GM19328 (cell line): ENCODE data around the gene PTPRM.

Source experiments
- ATAC-seq: cut with Tn5 transposase; IDR thresholded peaks from one replicate; pipeline ENCODE4 v1.9.1; 2021; ENCODE audit warnings: mild to moderate bottlenecking, moderate library complexity; ENCODE audit not compliant: unreplicated experiment

The PTPRM gene

DNA sequence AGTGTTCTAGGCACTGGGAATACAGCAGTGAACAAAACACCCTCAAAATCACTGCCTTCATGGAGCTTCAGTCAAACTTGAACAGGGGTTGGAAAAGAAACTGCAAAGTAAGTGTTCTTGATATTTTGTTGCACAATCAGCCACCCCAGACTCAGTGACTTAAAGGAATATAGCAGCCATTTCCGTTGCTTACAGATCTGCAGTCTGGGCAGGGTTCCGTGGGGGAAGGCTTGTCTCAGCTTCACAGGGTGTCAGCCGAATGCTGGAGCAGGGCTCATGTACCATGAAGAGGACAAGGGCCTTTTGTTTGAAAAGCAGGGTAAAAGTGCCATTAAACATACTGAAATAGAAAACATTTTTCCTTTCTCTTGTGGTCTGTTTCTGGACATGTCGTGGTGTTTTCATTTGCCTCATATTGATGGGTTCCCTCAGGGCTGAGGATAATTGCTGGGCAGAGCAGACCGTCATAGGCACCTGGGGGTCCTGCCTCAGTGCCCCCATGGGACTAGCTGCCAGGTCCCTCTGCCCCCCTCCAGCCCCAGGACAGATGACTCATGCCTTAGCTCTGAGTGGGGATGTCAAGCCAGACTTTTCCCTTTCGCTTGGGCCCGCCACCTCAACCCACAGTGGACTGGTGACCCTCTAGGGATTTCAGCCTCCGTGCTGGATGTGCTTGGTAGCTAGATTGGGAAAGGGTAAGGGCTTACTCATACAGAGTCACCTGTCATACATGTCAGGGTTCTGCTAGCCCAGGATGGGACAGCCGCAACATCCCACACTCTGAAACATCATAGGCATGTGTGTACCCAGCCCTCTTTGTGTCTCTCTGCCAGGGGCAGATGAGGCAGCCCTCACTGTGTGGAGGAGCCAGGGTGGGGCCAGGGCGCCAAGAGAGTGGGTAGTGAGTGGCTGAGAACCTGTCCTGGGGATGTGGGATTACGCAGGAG lies 96.5 kb downstream of the PTPRM start:
- ATAC-seq = no peak

DNA sequence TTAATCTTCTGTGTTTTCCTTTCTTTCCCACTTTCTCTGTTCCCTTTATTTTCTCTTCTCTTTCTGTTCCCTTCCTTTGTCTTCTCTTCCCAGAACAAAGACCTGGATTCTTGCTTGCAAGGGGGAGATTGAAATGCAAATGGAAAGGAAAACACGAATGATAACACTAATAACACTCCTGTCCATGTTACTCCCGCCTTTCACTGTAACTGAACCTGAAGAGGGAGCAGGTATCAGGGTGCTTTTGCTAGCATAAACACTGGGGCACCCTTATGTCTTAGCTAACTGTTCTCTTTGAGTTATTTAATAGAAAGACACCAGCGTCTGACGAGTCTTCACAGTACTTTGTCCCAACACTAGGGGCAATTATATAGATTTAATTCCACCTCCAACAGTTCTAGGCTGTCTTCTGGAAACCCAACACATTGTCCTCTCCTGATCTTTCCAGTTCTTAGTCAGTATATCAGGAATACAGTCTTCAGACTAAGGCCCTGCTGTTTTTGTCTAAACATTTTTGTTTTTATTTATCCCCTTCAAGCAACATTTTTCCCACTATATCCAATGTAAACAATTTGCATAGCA lies 99.2 kb downstream of the PTPRM start:
- ATAC-seq = no peak

DNA sequence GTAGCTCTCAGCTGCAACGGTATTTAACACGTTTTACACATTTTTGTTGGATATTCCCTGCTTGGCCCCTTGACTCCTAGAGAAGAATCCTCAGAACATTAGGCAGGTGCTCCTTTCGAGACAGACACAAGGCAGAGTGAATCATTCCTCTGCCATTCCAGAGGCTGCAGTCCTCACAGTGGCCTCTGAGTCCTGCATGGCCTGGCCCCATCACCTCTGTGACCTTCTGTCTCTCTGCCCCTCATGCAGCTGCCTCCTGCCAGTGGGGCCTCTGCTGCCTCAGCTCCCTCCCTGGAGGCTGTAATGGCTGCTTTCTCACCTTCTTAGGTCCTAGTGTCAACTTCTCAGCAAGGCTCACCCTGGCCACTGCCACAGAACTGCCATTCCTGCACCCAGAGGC lies 101.3 kb downstream of the PTPRM start:
- no peak for ATAC-seq

DNA sequence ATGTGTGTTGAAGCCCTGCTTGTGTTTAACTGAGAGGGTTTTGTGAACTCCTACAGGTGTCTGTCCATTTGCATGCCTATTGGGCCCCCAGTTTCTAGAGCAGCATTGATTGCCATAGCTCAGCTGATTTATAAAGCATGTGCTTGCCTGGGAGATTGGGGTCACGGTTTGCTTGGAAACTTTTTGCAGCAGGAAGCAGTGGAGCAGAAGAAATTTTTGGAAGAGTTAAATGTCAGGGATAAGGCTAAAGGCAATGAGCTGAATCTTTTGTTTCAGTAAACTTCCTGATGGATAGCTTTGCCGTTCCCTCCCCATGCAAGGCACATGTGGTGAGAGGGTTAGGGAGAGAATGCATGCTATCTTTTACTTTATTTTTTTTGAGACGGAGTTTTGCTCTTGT lies 102.2 kb downstream of the PTPRM start:
- ATAC-seq = no peak

- ATAC-seq = no peak
Measured at GRCh38 chr18:7671105-7671504, 104.0 kb downstream of the PTPRM start.

GRCh38 chr18:7676253-7676873 lies 109.2 kb downstream of the PTPRM start:
- no peak for ATAC-seq

- ATAC-seq = no peak
Measured at GRCh38 chr18:7677001-7677400, 109.9 kb downstream of the PTPRM start.

GRCh38 chr18:7677424-7677823 lies 110.3 kb downstream of the PTPRM start:
- no peak for ATAC-seq

DNA sequence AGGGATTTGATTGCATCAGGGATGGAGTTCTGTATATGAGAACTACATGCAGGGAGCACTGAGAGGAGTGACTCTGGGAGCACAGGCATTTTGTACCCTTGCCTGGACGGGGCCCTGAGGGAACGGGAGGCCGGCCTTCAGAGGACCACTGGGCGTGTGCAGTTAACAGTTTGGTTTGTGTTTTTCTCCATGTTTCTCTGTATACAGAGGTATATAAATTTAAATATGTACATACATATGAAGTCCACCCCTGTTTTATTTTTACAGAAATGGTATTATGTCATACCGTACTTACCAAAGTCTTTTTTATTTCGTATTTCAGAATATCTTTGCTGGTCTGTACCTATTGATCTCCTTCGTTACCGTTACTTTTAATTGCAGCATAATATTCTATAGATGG lies 111.3 kb downstream of the PTPRM start:
- ATAC-seq = no peak

DNA sequence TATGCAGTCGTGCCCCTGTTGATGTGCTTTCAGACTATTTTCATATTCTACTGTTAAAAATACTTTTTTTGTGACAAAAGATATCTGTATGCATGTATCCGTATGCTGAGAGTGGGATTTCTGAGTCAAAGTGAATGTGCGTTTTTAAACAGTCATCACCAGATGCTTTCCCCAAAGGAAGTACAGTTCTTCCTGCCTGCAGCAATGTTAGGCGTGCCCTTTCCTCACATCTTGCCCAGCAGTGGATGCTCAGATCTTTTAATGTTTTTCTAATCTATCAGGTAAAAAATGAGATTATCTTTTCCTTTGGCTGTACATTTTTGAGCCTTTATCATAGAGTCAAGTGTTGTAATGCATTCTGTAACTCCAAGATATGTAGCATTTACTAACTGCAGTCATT lies 111.7 kb downstream of the PTPRM start:
- ATAC-seq = no peak

DNA sequence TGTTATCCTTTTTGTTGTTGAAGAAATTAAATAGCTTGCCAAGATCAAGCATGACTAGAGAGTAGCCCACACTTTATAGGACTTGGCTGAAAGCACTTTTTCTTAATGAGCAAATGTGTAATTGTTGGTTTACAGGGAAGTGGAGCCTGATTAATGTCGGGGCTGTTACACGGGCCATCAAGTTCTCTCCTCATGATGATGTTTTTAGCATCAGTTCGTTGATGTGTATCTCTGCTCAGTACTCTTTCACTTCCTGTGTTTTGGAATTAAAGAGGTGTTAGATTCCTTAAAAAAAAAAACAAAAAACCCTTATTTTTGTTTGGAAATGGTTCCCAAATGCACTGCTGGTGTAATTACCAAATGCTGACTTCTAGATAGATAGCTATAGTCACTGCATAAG lies 114.2 kb downstream of the PTPRM start:
- no peak for ATAC-seq

DNA sequence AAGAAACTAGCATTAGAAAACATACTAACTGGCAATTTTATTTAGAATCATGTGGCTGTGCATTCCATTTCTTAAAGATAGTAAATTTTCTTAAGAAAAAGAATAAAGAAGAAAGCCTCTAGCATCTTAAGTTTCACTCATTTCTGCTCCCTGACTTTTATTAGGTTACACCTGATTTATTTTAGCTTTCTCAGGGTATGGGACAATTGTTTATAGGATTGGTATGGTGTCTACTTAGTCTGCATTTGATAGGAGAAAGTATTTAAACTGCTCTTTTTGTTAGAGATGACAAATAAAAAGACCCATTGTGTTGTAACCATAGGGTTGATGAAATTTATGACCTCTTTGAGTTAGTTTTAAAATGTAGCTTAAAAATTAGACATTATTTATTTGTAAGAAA lies 115.2 kb downstream of the PTPRM start:
- ATAC-seq = no peak

- ATAC-seq = no peak
Measured at GRCh38 chr18:7683753-7684152, 116.6 kb downstream of the PTPRM start.

- no peak for ATAC-seq
Measured at GRCh38 chr18:7684357-7684756, 117.2 kb downstream of the PTPRM start.

DNA sequence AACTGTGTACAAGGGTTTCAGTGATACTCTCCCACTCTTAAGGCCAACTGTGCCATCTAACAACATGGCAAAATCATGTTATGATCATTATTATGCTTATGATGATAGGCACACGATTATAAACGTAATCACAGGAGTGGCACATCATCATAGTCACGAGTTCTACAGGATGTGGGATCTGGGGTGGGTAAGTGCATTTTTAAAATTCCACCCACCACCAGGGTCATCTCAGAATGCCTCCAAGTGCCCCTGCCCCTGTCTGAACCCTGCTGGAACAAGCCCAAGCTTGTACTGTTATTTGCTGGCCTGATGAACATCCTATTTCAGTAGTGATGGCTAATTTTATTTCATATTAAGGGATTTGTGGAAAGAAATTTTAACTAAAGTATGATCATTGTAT lies 117.8 kb downstream of the PTPRM start:
- no peak for ATAC-seq

- no peak for ATAC-seq
Measured at GRCh38 chr18:7686278-7686677, 119.2 kb downstream of the PTPRM start.

DNA sequence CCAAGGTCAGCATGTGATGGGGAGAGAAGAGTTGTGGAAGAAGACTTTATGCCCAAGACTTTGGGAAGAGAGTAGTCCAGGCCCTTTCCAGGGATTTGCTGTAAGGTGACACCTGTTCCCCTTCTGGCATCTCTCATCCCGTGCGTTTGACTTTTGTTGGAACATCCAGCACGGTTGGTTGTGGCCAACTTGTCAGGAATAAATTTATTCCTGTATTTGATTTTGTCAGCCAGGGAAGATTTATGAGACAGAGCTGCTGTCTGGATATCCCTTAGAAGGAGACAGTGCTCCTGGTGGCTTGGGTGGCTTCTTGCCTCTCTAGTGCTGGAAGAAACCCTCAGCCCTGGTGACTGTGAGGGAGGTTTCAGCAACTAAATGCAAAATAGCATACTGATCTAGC lies 121.5 kb downstream of the PTPRM start:
- no peak for ATAC-seq

GRCh38 chr18:7691206-7691605 lies 124.1 kb downstream of the PTPRM start:
- no peak for ATAC-seq

DNA sequence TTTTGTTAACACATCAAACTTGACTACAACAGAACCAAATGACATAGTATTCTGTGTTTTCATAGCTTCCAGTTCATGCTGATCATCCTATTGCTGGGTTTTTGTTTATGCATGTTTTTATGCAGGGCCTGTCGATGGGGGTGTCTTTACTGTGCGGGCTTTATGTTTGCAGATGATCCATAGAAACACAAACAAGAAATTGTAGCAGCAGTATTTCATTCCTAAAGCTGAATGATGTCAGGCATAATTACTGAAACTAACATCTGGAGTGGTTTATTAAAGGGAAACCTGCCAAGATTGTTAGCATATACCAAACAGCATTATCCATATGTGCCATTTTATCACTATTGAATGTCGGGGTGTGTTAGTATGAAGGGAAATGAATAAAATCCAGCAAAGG lies 129.7 kb downstream of the PTPRM start:
- ATAC-seq = no peak

GRCh38 chr18:7697306-7697705 lies 130.2 kb downstream of the PTPRM start:
- no peak for ATAC-seq

DNA sequence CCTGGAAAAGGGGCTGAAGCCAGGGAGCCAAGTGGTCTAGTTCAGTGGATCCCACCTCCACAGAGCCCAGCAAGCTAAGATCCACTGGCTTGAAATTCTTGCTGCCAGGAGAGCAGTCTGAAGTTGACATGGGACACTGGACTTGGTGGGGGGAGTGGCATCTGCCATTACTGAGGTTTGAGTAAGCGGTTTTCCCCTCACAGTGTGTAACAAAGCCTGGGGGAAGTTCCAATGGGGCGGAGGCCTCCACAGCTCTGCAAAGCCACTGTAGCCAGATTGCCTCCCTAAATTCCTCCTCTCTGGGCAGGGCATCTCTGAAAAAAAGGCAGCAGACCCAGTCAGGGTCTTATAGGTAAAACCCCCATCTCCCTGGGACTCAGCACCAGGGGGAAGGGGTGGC lies 144.4 kb downstream of the PTPRM start:
- ATAC-seq = no peak

DNA sequence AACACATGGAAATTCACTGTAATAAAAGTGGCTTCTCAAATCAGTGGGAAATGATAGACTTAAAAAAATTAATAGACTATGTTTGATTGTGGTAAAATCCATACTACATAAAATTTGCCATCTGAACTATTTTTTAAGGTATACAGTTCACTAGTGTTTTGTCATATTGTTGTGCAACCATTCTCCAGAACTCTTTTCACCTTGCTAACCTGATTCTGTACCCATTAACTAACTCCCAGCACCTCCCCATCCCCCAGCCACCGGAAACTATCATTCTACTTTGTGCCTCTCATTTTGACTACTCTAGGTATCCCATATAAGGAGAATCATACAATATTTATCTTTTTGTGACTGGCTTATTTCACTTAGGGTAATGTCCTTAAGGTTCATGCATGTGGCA lies 153.3 kb downstream of the PTPRM start:
- ATAC-seq = no peak
